ENCODE measurements around the gene MRS2.

The MRS2 gene

DNA sequence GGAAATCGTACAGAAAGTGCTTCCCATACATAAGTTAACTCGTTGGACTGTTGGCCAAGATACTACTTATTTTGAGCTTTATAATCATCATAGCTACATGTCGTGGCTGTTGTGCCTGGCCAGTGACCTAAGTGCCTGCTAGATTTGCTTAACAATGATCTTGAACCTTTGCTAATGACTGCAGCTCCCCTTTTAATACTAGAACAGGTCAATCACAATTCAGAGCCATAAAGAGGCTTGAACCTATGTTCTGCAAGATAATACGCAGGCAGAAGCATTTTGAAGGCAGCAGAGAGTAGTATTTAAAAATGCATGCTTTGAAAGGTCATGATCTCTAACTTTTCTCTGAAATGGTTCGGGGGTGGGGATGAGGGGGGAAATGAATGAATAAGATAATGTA lies 2.5 kb downstream of the MRS2 start:
- H3K79me2 ChIP-seq (ENCODE audit: low read length): peaks cover 59% of the 10 kb centered on the region
- TF ChIP-seq EZH2 (optimal IDR thresholded peaks at IDR 0.05; ENCODE audit: low read depth, low read length): no peak
- TF ChIP-seq, protein P1, sequence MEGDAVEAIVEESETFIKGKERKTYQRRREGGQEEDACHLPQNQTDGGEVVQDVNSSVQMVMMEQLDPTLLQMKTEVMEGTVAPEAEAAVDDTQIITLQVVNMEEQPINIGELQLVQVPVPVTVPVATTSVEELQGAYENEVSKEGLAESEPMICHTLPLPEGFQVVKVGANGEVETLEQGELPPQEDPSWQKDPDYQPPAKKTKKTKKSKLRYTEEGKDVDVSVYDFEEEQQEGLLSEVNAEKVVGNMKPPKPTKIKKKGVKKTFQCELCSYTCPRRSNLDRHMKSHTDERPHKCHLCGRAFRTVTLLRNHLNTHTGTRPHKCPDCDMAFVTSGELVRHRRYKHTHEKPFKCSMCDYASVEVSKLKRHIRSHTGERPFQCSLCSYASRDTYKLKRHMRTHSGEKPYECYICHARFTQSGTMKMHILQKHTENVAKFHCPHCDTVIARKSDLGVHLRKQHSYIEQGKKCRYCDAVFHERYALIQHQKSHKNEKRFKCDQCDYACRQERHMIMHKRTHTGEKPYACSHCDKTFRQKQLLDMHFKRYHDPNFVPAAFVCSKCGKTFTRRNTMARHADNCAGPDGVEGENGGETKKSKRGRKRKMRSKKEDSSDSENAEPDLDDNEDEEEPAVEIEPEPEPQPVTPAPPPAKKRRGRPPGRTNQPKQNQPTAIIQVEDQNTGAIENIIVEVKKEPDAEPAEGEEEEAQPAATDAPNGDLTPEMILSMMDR (IDR thresholded peaks at IDR 0.05; ENCODE audit: low read length): no peak
- TF ChIP-seq EZH2phosphoT487 (IDR thresholded peaks at IDR 0.05; ENCODE audit: low read length): no peak
- peaks cover 31% of the 10 kb centered on the region for H3K4me1 ChIP-seq (ENCODE audit: low read length)
- H2AFZ ChIP-seq (ENCODE audit: low read length): no peak overlapping the region
- H3K9me2 ChIP-seq (replicated peaks; ENCODE audit: insufficient read depth, low read length): no peaks in the 10 kb centered on the region
- peaks cover 12% of the 10 kb centered on the region; the same call in 1 of the 2 replicates for H3F3A ChIP-seq (ENCODE audit: insufficient read depth, low read length)
- H3K4me3 ChIP-seq (ENCODE audit: low read length): no peak overlapping the region
- DNase-seq: no peak
- no peaks in the 10 kb centered on the region for H3K9me3 ChIP-seq (replicated peaks; ENCODE audit: insufficient read depth, low read length)
- H3K27me3 ChIP-seq (replicated peaks; ENCODE audit: insufficient read depth, low read length): no peaks in the 10 kb centered on the region
- H4K20me1 ChIP-seq (ENCODE audit: insufficient read depth, low read length): no peaks in the 10 kb centered on the region; the same call in 1 of the 2 replicates
- no peak overlapping the region for H3K9ac ChIP-seq (ENCODE audit: low read length)
- H3K27ac ChIP-seq (ENCODE audit: low read length): no peak overlapping the region
- peaks cover 9% of the 10 kb centered on the region; the same call in 1 of the 2 replicates for H3K36me3 ChIP-seq (replicated peaks; ENCODE audit: insufficient read depth, low read length)
- no peak overlapping the region for H3K4me2 ChIP-seq (ENCODE audit: low read depth, low read length)

DNA sequence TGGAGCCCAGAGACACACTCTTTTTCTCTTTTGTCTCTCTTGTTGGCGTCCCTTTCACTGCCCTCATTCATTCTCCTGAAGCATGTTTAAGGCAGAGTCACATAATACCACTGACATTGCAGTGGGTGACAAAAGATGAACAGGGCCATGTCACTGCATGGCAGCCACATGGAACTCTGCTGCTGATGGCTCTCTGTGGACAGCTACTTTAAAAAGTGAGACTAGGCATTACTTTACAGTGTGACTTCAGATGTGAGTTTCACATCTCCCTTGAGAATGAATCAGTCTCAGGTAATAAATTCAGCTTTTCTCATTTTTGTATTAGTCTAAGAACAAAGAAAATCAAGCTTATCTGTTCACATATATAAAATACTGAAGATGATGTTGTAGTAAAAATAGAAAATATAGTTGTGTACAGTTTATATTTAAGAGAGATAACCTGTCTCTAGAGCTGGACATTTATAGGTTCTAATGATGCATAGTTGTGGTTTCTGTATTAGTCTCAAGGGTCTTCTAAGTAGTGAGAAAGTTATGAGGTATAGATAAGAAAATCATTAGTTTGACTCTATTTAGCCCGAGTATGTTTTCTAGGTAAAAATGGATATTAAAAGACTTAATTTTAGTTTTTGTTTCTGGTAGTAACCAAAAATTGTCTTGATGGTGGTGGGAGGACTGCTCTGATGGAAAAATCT lies 6.1 kb downstream of the MRS2 start:
- H3K9me3 ChIP-seq (replicated peaks; ENCODE audit: insufficient read depth, low read length): no peaks in the 10 kb centered on the region
- H3K9ac ChIP-seq (ENCODE audit: low read length): no peak overlapping the region
- peaks cover 9% of the 10 kb centered on the region for H3K36me3 ChIP-seq (replicated peaks; ENCODE audit: insufficient read depth, low read length)
- H3F3A ChIP-seq (ENCODE audit: insufficient read depth, low read length): peaks cover 12% of the 10 kb centered on the region; the same call in 1 of the 2 replicates
- DNase-seq: no peak
- TF ChIP-seq, protein P1 (IDR thresholded peaks at IDR 0.05; ENCODE audit: low read length): no peak
- no peak for TF ChIP-seq EZH2phosphoT487 (IDR thresholded peaks at IDR 0.05; ENCODE audit: low read length)
- no peak for TF ChIP-seq EZH2 (optimal IDR thresholded peaks at IDR 0.05; ENCODE audit: low read depth, low read length)
- peaks cover 27% of the 10 kb centered on the region for H3K4me1 ChIP-seq (ENCODE audit: low read length)
- H3K27ac ChIP-seq (ENCODE audit: low read length): peak overlapping the region; percentile 32; the same call in 1 of the 2 replicates
- H3K27me3 ChIP-seq (replicated peaks; ENCODE audit: insufficient read depth, low read length): no peaks in the 10 kb centered on the region
- no peak overlapping the region for H3K4me3 ChIP-seq (ENCODE audit: low read length)
- no peaks in the 10 kb centered on the region; the same call in 1 of the 2 replicates for H4K20me1 ChIP-seq (ENCODE audit: insufficient read depth, low read length)
- no peak overlapping the region for H2AFZ ChIP-seq (ENCODE audit: low read length)
- peaks cover 54% of the 10 kb centered on the region for H3K79me2 ChIP-seq (ENCODE audit: low read length)
- no peaks in the 10 kb centered on the region for H3K9me2 ChIP-seq (replicated peaks; ENCODE audit: insufficient read depth, low read length)
- H3K4me2 ChIP-seq (ENCODE audit: low read depth, low read length): no peak overlapping the region

DNA sequence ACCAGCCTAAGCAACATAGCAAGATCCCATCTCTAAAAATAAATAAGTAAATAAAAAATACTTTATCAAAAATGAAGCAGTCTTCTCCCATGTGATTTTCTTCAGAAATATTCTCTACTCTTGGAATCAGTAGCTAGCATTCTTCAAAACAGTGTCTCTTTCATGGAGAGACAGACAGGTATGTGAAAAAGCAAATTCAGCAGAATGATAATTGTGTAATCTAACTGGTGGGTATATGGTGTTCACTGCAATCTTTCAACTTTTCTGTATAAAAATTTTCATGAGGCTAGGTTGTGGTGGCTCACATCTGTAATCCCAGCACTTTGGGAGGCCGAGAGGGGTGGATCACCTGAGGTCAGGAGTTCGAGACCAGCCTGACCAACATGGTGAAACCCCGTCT lies 7.9 kb downstream of the MRS2 start:
- peaks cover 21% of the 10 kb centered on the region for H3K4me1 ChIP-seq (ENCODE audit: low read length)
- H3K27ac ChIP-seq (ENCODE audit: low read length): no peak overlapping the region
- no peak overlapping the region for H3K4me2 ChIP-seq (ENCODE audit: low read depth, low read length)
- H3K79me2 ChIP-seq (ENCODE audit: low read length): peaks cover 38% of the 10 kb centered on the region
- H3K4me3 ChIP-seq (ENCODE audit: low read length): no peak overlapping the region
- no peaks in the 10 kb centered on the region for H3K27me3 ChIP-seq (replicated peaks; ENCODE audit: insufficient read depth, low read length)
- peaks cover 9% of the 10 kb centered on the region for H3K36me3 ChIP-seq (replicated peaks; ENCODE audit: insufficient read depth, low read length)
- no peaks in the 10 kb centered on the region for H3K9me3 ChIP-seq (replicated peaks; ENCODE audit: insufficient read depth, low read length)
- H4K20me1 ChIP-seq (ENCODE audit: insufficient read depth, low read length): no peaks in the 10 kb centered on the region; the same call in 1 of the 2 replicates
- no peak overlapping the region for H2AFZ ChIP-seq (ENCODE audit: low read length)
- no peaks in the 10 kb centered on the region for H3K9me2 ChIP-seq (replicated peaks; ENCODE audit: insufficient read depth, low read length)
- TF ChIP-seq EZH2phosphoT487 (IDR thresholded peaks at IDR 0.05; ENCODE audit: low read length) (no peak), EZH2 (optimal IDR thresholded peaks at IDR 0.05; ENCODE audit: low read depth, low read length) (no peak)
- TF ChIP-seq, protein P1 (IDR thresholded peaks at IDR 0.05; ENCODE audit: low read length): no peak
- H3F3A ChIP-seq (ENCODE audit: insufficient read depth, low read length): peaks cover 12% of the 10 kb centered on the region; the same call in 1 of the 2 replicates
- H3K9ac ChIP-seq (ENCODE audit: low read length): no peak overlapping the region
- DNase-seq: no peak
